Lower leg skin (tissue), 4 donors: ENCODE measurements around the gene TBX1. TPM values are rescaled to one million over a fixed set of nuclear protein-coding genes. Genes with fewer than 3 reads are reported as not detected.

ENCODE experiments used
- DNase-seq, 2 donors: peaks; one replicate each; pipeline ENCODE4 v3.0.0-alpha.2; 2019; ENCODE audit warnings: low spot score in 2 of 2
- H3K4me3 ChIP-seq: fragments of 200-600 bp; sonication (generic); 2 replicates; pipeline ENCODE4 v1.5.1; 2017; ENCODE audit warnings: mild to moderate bottlenecking, low read depth; ENCODE audit not compliant: poor library complexity, severe bottlenecking
- POLR2A ChIP-seq, 2 donors: fragments of 450-650 bp; IDR thresholded peaks; one replicate each; pipeline ENCODE4 v1.6.1; 2016 to 2017; ENCODE audit warnings: antibody characterized with exemption in 2 of 2, mild to moderate bottlenecking in 1 of 2, moderate library complexity in 1 of 2
- WGBS, 2 donors: methylation state at CpG; one replicate each; pipeline ENCODE4 v1.1.5; 2018; 5-methylcytosine and 5-hydroxymethylcytosine counted together
- intact Hi-C: fragments of 100-400 bp; cut with DNase I; formaldehyde crosslinking; loops from one replicate; pipeline ENCODE4 v1.15.0; 2023; ENCODE audit warnings: low total_unique reads
- total RNA-seq, 4 donors: library from RNA; depleted of rRNA; stranded (reverse); fragments of >200 nt; gene quantifications; one replicate each; pipeline ENCODE4 v1.1.0, GENCODE V29; 2016
- TF ChIP-seq, protein P1 (sequence below), 3 donors: fragments of 450-650 bp; IDR thresholded peaks; one replicate each; pipeline ENCODE4 v1.5.1; 2016; ENCODE audit warnings: antibody characterized with exemption in 3 of 3, mild to moderate bottlenecking in 3 of 3, moderate library complexity in 2 of 3

TBX1 gene
- total RNA-seq, 4 donors from 2014 or later = 1.5 to 14.1 (median 4.9) TPM

GRCh38 chr22:19793661-19794310 is 33.2 kb downstream of the TBX1 start:
- no peak overlapping the region for H3K4me3 ChIP-seq
- WGBS, 2 donors = 62 to 94% methylated on average over 2 of the region's 2 CpGs
- intact Hi-C loops = no loop called here
- TF ChIP-seq, protein P1, sequence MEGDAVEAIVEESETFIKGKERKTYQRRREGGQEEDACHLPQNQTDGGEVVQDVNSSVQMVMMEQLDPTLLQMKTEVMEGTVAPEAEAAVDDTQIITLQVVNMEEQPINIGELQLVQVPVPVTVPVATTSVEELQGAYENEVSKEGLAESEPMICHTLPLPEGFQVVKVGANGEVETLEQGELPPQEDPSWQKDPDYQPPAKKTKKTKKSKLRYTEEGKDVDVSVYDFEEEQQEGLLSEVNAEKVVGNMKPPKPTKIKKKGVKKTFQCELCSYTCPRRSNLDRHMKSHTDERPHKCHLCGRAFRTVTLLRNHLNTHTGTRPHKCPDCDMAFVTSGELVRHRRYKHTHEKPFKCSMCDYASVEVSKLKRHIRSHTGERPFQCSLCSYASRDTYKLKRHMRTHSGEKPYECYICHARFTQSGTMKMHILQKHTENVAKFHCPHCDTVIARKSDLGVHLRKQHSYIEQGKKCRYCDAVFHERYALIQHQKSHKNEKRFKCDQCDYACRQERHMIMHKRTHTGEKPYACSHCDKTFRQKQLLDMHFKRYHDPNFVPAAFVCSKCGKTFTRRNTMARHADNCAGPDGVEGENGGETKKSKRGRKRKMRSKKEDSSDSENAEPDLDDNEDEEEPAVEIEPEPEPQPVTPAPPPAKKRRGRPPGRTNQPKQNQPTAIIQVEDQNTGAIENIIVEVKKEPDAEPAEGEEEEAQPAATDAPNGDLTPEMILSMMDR (IDR thresholded peaks at IDR 0.05) = no peak
- no peak for TF ChIP-seq POLR2A (IDR thresholded peaks at IDR 0.05)
- no peak for DNase-seq

DNA sequence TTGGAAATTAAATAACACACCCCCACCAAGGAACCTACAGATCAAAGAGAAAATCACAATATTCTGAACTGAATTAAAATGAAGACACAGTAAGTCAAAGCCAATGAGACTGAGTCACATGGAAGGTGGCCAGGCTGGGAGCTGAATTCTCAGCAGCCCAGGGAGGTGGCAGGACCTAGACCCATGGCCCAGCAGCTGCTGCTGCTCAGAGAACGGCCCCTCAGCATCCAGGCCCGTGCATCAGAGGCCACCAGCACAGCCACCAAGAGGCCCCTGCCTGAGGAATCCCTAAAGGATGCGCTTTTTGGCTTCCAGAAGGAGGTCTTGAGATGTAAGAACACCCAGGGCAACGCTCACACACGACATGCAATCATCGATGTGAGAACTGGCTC is 35.0 kb downstream of the TBX1 start:
- intact Hi-C loops = no loop called here
- 61% methylated on average over 6 of the region's 6 CpGs for WGBS, 2 donors
- no peak for DNase-seq
- TF ChIP-seq POLR2A (IDR thresholded peaks at IDR 0.05) = no peak
- TF ChIP-seq, protein P1 (IDR thresholded peaks at IDR 0.05) = no peak
- no peak overlapping the region for H3K4me3 ChIP-seq

- TF ChIP-seq, protein P1 (IDR thresholded peaks at IDR 0.05) = no peak
- TF ChIP-seq POLR2A (IDR thresholded peaks at IDR 0.05) = no peak
- intact Hi-C loops = no loop called here
- H3K4me3 ChIP-seq = no peak overlapping the region
- WGBS, 2 donors = 69 to 85% methylated on average over 7 of the region's 7 CpGs
- no peak for DNase-seq
These were observed 35.6 kb downstream of the TBX1 start for GRCh38 chr22:19796160-19796559.

GRCh38 chr22:19797086-19798002 is 36.8 kb downstream of the TBX1 start:
- TF ChIP-seq, protein P1 (IDR thresholded peaks at IDR 0.05) = no peak
- TF ChIP-seq POLR2A (IDR thresholded peaks at IDR 0.05) = no peak
- no peak overlapping the region for H3K4me3 ChIP-seq
- 69 to 82% methylated on average over 23 of the region's 24 CpGs for WGBS, 2 donors
- no peak for DNase-seq
- intact Hi-C loops = no loop called here

- no peak for TF ChIP-seq POLR2A (IDR thresholded peaks at IDR 0.05)
- TF ChIP-seq, protein P1 (IDR thresholded peaks at IDR 0.05) = no peak
- intact Hi-C loops = no loop called here
- WGBS, 2 donors = 88 to 89% methylated on average over 18 to 19 of the region's 19 CpGs
- no peak overlapping the region for H3K4me3 ChIP-seq
- no peak for DNase-seq
These were observed 37.6 kb downstream of the TBX1 start for GRCh38 chr22:19798003-19798665.
